Activated T-cell treated with anti-CD3 and anti-CD28 coated beads for 1 hour (primary cell): ENCODE data around the gene SIRT5.

Source experiments
- DNase-seq: peaks from one replicate; pipeline ENCODE4 v3.0.0-alpha.2; 2020; ENCODE audit warnings: low read depth

Gene SIRT5

DNA sequence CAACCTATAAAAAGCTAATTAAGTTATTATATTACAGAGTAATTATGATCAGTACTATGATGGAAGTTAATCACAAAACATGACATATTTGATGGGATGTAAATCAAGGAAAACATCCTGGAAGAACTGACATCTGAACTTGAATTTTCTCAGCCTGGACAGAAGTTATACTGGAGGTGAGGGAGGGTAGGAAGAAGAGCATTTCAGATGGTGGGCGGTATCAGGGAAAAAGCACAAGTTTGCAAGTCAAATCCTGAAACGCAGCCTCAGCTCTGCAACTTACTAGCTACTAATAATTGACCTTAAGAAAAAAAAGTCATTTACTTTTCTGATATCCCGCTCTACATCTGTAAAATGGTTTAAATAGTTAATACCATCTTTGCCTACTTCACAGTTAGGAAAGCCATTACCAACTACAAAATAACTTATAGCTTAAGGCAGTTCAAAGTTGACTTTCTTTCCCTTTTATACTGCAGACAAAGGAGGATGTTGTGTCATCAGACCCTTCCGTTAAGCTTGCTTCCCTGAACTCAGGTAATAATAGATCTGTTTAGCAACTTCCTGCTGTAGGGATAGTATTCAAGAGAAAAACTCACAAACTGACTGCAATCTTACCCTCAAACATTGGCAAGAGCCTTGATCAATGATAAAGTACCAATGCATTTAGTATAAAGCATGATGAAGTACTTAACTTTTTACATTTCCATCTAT, 61.7 kb downstream of the SIRT5 start:
- no peak for DNase-seq

DNA sequence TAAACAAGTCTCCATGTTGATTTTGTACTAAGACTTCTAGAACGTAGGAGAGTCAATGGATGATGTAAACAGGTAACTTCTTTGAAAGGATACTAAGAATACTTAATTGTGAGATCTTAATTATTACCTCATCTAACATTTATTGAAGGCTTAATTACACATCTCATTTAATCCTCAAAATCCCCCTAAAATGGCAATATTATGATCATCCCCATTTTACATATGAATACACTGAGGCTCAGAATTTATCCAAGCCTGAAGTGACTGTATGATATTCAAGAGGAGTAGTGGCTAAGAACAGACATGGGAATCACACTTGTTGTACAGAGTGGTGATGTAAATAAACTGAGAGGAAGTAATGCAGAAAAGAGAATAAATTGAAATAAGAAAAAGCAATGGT, 63.6 kb downstream of the SIRT5 start:
- no peak for DNase-seq

DNA sequence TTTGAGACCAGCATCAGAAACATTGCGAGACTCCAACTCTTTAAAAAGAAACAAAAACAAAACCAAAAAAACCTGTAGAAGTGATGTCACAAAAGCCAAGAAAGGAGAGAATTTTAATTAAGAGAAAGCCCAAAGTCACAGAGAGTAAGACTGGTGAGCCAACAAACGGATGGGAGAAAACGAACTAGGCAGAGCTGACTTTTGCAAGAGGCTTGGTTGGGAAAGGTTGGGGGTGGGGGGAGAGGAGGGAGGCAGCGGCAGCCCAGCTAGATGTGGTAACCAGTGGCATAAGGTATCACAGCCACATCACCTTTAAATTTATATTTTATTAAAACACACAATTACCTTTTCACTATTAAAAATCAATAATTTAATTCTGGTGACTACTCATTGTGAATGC, 64.2 kb downstream of the SIRT5 start:
- DNase-seq: no peak

DNA sequence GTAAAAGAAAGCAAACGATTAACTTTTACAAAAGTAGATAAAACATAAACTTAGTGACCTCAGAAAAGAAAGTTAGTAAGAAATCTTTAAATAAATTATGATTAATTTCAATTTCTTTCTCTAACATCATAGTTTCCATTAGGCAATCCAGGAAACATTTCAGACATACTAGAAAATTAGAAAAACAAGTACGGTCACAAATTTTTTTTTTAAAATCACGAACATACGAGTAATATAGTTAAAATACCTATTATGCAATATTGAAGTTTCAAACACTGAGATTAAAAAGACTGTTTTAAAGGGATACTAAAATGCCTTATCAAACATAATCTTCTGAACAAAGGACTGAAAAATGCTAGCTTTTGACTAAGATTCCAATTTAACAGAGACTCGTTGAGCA, 66.9 kb downstream of the SIRT5 start:
- DNase-seq: no peak

DNA sequence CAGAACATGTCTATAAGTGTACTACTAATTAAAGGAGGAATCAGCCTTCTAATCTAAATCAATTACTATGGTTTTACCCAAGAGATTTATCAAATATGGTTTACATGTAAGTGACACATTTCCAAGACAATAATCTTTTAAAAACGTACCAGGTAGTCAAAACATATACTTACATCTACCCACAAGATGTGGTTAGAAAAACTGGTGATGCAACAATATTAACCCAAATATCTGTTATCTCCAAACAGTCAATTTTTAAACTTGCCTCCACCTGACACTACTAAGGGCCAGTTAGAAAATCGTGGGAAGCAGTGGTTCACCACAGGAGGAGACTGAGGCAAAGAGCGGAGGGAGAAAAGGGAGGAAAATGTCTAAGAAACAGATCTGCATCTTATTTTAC, 68.7 kb downstream of the SIRT5 start:
- no peak for DNase-seq

DNA sequence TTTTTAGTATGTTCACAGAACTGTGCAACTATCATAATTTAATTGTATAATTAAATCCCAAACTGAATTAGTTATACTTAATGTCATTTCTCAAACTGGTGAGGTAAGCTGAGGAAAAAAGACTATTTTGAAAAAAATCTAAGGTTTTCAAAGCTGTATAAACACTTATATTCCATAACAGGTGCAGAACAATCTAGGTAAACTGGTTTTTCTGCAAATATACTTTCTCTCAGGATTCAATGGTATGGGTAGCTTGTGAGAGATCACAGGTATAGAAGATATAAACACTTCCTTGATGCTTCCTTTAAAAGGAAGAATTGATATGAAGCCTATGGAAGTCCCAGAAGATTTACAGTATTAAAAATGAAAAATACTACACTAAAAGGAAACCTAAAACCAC, 74.4 kb downstream of the SIRT5 start:
- no peak for DNase-seq

DNA sequence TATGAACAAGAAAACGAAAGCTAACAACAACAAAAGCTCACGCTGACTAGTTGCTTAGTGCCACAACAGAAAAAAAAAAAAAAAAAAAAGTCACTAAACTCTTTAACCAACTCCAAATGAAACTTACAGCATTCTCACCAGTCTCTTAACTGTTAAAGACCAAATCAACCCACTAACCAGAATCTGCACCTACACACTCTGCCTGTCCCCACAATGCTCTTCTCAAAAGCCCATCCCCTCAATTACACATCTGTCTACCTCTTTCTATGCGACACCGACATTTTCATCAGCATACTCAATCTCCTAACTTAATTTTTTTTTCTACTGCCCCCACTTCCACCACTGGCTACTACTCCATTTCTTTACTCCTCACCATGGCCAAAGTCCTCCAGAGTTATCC, 75.0 kb downstream of the SIRT5 start:
- DNase-seq: no peak

DNA sequence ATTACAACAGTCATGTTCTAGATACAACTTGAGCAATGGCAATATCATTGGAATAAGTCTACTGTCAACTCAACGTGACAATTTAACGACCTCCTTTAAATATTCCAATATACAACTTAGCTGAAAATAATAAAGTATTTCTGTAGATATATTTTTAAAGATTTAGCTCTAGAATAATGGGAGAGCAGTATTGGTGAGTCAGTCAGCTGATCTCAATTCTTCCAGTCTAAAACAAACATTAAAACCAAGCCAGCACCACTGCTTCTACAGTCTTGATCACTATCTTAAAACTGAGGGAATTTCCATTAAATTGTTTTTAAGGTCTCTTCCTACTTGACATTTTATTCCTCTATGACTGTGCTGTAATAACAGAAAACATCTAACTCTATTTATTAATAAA, 78.9 kb downstream of the SIRT5 start:
- no peak for DNase-seq

DNA sequence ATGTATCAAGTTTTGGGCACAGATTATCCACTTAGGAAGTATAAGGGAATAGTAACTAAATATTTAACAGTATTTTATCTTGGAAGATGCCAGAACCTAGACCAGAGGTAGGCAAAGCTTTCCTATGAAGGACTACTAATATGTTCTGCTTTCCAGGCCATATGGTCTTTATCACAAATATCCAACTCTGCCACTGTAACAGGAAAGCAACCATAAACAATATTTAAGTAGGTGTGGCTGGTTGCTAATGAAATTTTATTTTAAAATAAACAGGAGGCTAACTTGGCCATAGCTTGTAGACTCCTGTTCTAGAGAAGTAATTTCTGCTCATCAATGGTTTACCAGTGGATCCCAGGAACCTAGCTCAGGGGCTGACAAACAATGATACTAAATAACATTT, 80.1 kb downstream of the SIRT5 start:
- no peak for DNase-seq

DNA sequence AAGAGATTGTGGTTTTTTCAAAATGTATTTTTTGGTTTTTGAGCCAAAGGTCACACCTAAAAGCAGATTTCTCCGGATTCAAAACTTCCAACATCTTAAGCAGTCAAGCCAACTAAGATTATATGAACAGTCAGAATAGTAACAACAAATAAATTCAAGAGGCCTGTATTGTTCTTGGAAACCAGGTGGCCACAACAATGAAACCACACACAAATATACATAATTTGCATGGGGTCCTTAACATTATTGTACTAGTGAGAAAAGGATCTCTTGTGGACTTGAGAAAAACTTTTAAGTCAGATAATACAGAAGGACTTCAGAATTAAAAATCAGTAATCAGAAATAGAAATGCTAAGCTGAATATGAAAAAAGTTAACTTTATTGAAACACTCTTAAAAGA, 81.3 kb downstream of the SIRT5 start:
- DNase-seq: no peak

DNA sequence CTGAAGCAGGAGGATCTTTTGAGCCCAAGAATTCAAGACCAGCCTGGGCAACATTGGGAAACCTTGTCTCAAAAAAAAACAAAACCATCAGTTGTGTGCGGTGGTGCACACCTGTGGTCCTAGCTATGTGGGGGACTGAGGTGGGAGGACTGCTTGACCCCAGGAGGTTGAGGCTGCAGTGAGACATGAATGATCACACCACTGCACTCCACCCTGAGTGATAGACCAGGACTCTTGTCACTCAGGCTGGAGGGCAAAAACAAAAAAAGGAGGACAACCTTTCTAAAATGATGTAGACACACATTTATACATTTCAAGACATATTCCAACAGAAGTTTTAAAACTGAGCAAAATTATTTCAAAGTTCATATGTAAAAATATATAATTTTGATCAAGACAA, 85.9 kb downstream of the SIRT5 start:
- DNase-seq: no peak

DNA sequence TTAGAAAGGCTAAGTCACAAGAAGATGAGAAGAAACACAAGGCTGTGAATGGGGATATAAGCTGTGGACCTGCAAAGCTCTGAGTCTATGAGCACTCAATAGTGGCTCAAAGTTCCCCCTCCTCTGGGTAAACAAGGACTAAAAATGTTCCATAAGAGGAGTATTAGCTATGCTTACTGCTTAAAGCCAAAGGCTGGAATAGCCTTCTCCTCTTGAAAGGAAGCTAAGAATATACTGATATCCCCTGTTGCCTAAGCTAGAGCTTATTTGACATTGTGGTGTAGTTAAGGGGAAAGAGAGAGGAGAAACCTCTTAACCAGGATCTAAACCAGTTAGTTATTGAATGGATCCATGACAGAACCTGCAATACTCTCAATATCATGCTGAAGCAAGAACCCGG, 86.5 kb downstream of the SIRT5 start:
- DNase-seq: no peak

DNA sequence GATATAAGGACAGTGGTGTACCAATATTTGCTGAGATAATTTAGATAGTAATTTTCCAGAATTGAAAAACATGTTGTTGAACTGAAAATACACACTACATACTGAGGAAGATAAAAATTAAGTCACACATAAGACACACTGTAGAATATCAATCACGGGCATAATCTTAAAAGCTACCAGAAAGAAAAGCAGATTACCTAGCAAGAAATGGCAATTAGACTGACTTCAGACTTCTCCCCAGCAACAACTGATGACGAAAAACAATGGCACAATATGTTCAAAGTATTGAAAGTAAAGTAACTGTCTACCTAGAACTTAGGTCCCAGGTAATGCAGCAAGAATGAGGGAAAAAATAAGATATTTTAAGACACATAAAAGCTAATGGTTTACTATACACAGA, 87.2 kb downstream of the SIRT5 start:
- no peak for DNase-seq

DNA sequence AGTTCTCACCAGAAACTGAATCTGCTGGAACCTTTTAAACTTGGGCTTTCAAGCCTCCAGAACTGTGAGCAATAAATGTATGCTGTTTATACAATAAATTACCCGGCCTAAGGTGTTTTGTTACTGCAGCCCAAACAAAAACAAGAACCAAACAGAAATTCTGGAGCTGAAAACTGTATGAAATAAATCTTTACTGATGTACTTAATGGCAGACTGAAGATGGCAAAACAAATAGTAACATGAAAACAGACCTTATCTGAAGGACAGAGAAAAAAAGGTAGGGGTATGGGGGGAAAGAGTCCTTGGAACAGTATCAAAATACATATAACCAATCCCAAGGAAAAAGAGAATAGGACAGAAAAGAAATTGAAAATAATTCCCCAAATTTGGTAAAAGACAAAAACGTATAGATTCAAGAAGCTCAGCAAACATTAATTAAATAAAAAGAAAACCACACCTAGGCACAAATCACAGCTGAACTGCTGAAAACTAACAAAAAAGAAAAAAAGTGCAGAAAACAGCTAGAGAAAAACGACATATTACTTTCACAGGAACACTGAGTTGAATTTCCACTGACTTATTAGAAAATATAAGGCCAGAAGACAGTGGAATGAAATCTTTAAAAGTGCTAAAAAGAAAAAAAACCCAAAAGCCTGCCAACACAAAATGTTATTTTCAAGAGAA, 88.4 kb downstream of the SIRT5 start:
- no peak for DNase-seq

DNA sequence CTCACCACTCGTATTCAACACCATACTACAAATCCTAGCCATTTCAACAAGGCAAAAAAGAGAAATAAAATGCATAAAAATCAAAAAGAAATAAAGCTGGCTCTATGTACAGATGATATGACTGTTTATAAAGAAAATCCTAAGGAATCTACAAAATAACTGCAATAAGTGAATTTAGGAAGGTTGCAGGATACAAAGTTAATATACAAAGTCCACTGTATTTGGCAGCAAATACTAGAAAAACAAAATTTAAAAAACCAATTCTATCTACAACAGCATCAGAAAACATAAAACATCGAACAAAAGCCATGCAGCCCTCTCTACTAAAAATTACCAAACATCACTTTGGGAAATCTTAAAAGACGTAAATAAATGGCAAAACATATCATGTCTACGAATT, 89.6 kb downstream of the SIRT5 start:
- no peak for DNase-seq
